Measurements from ENCODE around the gene KCNIP4. TPM values are rescaled to one million over a fixed set of nuclear protein-coding genes. Genes with fewer than 3 reads are reported as not detected.

Gene KCNIP4
- total and polyA plus RNA-seq, 2 of the 8 experiments (the other 6 are each of a cell fraction or from before 2014, with no cell fraction given) = 0.06 TPM; not detected in 1

GRCh38 chr4:21976166-21976565 lies 27.6 kb upstream of the KCNIP4 start (continued):
- TF ChIP-seq CHD7 (IDR thresholded peaks at IDR 0.05; ENCODE audit: insufficient replicate concordance, low read length) = no peak
- no peak for TF ChIP-seq HDAC2 (IDR thresholded peaks at IDR 0.05; ENCODE audit: borderline replicate concordance in 1 of 2, low read depth in 2 of 2, low read length in 2 of 2)
- no peak for TF ChIP-seq TAF1 (IDR thresholded peaks at IDR 0.05; ENCODE audit: low read depth, low read length)
- no peak for TF ChIP-seq KDM1A (IDR thresholded peaks at IDR 0.05; ENCODE audit: borderline replicate concordance, low read length)
- TF ChIP-seq SIN3A (conservative IDR thresholded peaks at IDR 0.05 in 1 of 2, IDR thresholded peaks at IDR 0.05 in 1 of 2; ENCODE audit: low read depth in 1 of 2, low read length in 2 of 2) = no peak
- TF ChIP-seq RXRA (IDR thresholded peaks at IDR 0.05; ENCODE audit: insufficient read depth, low read depth, low read length) = no peak
- TF ChIP-seq YY1 (IDR thresholded peaks at IDR 0.05; ENCODE audit: low read depth, low read length) = no peak
- no peak for TF ChIP-seq CHD2 (IDR thresholded peaks at IDR 0.05; ENCODE audit: low read length)
- no peak for TF ChIP-seq KDM4A (IDR thresholded peaks at IDR 0.05; ENCODE audit: low read depth, low read length, severe bottlenecking)

Data from H1 (cell line).